Activated CD8-positive, alpha-beta memory T cell treated with anti-CD3 and anti-CD28 coated beads, Interleukin-2, amount 50 U/mL, for 1 hour (primary cell): ENCODE results near the gene INPP5K.
"Not testable (repeated sequence)": the region's sequence is repeated elsewhere in the genome, so short reads cannot be mapped to it uniquely, and the experiment has no call there.

Experiments
- DNase-seq: peaks from one replicate; pipeline ENCODE4 v3.0.0-alpha.2; 2020; ENCODE audit errors: extremely low read depth

Gene INPP5K

DNA sequence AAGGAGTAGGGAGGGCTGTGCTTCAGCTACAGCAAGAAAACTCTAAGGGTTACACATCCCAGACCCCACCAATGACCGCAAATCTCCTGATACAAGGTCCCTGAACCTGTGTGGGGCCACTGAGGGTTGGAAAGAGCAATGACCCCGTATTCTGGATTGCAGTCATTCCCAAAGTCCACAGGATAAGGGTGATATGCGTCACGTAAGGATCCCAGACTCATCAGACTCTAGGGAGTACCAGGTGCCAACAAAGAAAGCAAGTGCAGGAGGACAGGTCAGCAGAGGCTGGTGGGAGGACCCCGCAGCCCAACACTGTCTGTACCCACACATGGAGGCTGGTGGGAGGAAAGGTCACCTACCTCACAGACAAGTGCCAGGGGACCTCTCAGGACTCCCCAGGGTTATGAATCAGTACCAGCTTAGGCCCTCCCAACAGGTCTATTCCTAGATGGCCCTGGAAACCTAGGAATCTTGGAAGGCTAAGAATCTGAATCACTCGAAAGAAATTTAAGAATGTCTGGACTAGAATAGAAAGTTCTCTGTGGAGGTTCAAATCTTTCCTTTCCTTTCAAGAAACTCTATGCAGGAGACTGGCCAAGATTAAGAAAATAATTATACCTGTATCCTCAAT lies 30.0 kb upstream of the INPP5K start:
- DNase-seq: no peak

DNA sequence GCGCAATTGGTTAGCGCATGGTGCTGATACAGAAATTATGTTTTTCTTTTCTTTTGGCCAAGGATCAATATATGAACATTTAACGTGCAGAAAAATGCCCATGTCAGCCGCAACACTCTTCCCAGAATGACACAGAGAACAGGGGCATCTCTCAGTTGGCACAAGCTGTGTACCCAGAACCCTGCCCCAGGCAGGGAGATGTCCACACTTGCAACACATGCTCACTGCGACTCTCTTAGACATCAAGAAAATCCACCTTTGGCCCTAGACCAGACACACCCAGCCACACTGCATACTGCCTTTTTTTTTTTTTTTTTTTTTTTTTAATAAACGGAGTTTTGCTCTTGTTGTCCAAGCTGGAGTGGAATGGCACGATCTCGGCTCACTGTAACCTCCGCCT lies 29.2 kb upstream of the INPP5K start:
- no peak for DNase-seq

DNA sequence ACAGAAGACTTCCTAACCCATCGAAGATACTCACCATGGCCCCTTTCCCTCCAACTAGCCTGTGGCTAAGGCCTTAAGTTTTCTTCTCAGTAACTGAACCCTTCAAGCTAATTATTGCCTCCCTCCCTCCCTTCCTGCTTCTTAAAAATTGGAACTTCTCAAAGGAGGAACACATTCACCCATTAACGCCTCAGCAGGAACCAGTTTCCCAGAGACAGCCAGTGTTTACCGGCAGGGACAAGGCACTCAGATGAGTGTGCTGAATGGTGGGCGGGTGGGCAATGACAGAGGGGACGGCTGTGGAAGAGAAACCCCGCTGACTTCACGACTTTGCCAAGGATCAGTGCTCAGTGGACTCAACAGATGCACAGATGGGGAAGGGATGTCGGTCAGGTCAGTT lies 25.9 kb upstream of the INPP5K start:
- DNase-seq: no peak

DNA sequence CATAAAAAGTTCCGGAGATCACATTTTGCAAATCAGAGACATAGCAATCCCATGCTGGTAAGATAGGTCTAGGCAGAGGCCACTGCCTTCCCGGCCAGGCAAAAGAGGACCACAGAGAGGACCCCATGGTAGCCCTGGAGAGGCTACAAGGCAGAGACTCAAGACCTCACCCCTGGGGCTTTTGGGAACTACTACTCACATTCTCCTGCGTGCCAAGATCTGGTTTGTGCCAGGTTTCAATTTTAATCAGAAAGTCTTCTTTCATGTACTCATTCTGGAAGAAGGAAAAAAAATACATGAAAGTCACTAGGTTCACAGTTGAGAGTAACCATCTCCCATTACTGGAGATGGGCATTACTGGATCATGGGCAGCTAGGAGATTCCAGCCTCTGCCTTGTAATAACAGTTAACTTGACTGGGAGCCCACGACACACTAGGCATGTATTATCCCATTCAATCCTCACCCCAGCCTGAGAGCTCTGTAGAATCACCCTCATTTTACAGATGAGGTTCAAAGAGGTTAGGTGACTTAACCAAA lies 25.0 kb upstream of the INPP5K start:
- no peak for DNase-seq

DNA sequence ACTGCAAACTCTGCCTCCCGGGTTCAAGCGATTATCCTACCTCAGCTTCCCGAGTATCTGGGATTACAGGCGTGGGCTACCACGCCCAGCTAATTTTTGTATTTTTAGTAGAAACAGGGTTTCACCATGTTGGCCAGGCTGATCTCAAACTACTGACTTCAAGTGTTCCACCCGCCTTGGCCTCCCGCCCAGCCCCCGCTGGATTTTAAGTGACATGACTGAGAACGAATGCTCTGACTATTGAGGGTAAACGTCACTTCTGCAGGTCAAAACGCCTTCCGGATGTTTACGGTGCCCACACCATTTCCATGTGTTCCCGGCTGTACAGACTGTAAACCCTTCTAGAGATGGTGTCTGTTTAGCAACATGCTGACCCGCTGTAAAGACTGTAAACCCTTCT lies 23.4 kb upstream of the INPP5K start:
- DNase-seq: no peak

DNA sequence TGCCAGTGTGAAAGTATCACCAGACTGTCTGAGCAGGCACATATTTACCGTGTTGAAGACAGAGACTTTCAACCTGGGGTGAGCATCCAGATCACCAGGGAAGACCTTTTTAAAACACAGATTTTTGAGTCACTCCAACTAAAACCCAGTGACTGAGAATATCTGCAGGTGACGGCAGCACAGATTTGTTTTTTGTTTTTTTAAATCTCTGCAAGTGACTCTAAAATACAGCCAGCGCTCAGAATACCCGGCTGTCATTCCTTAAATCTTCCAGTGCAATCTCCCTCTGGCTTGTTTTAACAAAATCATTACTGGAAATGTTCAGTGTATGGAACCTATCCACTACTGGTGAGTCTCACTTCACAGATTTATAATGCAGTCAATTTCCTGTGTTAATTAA lies 19.3 kb upstream of the INPP5K start:
- no peak for DNase-seq

DNA sequence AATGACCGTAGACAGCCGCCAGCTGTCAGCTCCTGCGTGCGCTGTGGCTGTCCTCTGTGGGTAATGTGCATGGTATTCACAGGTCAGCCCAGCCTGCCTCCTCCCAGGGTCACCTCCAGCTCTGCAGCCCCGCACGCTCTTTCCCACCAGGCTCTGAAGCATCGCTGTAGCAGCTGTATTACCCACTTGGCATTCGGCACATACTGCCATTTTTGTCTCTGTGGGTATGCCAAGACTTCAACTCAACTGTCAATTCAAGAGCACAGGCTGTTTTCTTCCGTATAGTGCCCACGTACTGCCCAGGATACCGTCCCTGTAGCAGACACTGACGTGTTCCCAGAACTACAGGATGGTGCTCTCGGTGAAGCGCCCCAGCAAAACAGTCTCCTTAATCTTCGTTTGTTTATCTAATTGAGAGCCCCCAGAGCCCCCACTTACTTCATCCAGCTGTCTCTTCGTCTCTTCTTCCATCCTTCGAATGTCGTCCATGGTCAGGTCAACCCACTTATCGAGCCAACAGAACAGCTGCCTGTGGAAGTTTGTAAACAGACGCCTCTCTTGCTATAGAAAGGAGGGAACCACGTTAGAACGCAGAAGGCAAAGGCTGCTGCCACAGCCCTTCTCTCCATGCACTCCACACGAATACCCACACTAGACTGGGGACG lies 17.4 kb upstream of the INPP5K start:
- DNase-seq: no peak

DNA sequence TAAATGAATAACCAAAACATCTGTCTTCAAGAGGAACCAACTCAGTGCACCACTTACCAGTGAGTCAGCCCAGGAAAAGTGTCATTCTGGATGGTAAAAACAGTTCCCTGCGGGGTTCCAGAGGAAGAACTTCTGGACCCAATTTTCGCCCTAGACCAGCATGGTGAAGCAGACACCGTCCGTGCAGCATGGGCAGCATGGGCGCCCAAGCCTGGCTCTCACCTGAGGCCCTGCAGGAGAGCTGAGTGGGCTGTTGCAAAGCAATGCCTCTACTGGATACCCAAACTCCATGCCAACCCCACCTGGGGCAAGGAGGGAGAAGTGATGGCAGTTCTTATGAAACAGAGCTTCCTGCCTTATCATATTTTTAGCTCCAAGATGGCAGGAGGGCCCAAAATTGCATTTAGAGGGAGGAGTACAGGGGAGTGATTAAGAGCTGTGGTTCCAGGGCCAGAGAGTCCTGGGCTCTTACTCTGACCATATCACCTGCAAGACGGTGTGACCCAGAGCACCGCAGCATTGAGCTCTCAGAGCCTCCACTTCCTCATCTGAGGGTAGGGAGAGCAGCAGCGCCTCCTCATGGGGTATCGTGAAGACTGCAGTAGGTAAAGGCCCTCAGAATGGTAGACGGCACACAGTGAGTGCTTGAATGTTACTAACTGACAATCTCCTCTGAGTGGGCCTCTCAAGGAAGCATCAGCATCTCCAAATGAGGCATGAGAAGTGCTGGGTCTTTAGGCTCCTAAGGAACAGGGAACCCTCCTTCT lies 16.6 kb upstream of the INPP5K start:
- no peak for DNase-seq

DNA sequence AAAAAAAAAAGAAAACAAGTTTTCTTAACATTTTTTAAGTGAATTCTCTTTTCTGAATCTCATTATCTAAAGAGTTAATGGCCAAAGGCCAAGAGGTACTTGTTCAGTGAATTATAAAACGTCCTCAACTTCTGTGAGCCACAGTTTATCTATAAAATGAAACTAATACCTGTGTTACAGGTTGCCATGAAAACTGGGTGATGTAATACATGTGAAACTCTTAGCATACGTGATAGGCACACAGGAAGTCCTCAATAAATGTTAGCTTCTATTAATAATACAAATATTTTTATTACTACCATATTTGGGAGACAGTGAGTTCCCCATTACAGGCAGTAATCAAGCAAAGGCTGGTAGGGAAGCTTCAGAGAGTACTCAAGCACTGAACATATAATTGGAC lies 13.5 kb upstream of the INPP5K start:
- no peak for DNase-seq

DNA sequence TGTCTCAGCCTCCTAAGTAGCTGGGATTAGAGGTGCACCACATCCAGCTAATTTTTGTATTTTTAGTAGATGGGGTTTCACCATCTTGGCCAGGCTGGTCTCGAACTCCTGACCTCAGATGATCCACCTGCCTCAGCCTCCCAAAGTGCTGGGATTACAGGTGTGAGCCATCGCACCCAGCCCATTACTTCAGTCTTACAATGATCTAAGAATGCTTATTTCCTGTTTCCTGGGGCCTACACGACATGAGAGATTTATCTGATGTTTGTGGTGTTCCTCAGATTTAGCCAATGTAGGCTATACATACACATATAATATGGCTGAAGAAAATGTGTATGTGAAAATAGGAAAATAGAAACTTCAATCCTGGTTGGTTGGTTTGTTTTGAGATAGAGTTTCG lies 10.5 kb upstream of the INPP5K start:
- not testable (repeated sequence) for DNase-seq

DNA sequence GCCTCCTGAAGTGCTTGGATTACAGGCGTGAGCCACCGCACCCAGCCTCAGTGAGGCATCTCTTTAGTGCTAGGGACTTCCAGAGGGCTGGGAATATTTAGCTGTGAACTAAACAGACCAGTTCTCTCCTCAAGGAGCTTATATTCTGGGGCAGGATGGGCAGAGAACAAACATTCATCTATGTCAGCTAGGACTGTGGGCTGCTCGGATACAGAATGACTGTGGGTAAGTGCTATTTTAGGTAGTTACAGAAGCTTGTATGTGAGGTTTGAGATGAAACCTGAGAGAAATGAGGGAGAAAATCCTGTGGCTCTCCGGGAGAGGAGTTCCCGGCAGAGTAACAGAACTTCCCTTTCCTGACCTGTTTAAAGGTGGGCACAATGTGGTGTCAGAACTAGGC lies 6.2 kb upstream of the INPP5K start:
- no peak for DNase-seq

DNA sequence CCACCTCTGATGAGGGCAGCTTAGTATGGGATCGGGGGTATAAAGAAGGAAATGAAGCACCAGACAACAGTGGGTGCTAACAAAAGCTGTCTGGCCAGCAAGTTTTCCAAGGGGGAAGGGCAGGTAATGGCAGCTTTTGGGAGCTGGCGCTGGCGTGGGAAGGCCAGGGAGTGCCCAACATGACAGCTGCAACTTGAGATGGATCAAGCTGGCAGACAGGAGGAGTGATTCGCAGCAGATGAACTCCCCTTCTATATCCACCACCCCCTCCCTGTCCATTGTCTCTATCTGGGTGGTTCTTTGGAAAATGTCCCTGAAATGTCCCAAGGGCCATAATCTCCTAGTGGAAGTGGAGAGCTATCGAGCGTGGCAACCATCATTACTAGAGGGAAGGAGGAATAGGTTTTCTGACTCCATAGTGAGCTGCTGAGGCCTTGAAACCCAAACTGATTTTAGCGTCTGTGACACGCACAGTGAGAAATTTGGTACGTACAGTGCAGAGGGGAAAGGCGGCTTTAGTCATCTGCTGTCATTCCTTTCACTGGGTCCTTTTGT lies 4.8 kb upstream of the INPP5K start:
- no peak for DNase-seq

DNA sequence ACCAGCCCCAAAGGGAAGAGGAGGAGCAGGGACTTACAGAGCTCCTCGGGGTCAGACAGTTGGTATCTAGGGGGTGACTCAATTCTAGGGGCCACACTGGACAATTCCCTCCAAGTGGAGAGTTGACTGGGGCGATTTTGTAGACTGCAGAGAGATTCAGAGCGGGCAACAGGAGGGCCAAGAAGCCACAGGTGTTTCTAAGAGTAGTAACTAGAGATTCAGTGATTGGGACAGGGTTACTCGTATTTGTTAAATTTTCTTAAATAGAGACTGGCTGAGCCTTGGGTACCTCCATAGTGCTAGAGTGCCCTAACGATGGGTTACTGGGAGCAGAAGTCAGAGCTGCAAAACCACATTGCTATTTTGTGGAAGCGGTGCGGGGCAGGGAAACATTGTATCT lies 3.3 kb upstream of the INPP5K start:
- DNase-seq: no peak

DNA sequence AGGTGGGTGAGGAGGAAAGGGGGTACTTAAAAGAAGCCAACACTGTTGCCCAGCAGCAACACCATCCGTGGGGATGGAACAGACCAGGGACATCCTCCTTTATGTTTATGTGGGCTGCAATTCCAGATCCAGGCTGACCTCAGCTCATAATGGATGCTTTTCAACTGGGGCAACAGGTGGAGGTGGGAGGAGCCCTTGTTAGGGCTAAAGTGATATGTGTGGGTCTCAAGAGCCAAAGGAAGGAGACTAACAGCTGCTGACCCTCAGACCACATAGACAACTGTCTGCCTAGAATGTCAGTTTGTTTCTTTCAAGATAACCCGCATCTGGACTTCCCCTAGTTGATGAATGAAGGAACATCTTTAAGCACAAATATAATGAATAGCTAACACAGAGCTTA lies 2.0 kb upstream of the INPP5K start:
- DNase-seq: no peak

DNA sequence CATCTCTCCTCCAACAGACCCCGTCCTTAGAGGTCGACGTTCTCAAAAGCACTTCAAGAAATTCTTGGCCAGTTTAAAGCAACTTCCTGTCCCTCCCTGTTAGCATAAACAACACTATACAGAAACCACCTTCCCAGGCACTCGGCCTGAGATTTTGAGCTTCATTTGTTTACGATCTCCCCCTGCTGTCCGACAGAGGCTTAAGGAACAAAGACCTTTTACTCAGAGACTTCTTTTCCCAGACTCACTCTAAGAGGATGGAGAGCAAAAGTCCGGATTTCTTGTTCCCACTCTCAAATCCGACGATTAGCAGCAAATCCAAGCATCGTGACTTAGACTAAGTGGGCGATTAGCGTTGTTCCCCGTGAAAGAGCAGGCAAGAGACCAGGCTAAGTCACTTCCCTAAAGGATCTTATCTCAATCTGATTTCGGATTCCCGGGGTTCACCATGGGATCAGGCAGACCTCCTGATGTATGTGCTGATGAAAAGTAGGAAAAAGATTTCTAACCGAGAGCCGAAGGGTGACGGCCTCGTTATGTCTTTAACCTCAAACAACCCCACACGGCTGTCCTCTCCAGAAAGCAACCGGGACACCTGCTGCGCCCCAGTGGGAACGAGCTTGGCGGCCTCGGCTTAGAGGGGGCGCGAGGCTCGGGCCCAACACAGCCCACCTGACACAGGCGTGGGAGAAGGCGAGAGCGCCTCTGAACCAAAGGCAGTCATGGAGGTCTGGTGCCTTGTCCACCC lies 598 bp downstream of the INPP5K start:
- no peak for DNase-seq

DNA sequence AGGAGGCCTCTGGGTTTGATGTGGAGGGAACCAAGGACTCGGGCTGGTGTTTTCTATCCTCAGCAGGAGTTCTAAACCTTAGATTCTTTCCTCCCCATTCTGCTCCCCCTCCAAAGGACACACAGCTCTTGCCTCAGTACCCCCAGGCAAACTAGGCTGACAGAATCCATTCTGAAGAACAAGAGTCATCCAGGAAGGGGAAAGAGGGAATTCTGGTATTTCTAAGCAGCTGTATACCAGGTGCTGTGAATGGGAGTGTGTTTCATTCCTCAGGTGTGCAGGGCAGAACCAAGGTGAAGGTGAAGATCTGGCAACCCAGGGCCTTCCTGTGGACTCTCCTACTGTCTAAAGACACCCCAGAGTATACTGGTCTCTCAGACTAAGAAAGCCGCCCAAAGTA lies 4.1 kb downstream of the INPP5K start:
- DNase-seq: no peak

DNA sequence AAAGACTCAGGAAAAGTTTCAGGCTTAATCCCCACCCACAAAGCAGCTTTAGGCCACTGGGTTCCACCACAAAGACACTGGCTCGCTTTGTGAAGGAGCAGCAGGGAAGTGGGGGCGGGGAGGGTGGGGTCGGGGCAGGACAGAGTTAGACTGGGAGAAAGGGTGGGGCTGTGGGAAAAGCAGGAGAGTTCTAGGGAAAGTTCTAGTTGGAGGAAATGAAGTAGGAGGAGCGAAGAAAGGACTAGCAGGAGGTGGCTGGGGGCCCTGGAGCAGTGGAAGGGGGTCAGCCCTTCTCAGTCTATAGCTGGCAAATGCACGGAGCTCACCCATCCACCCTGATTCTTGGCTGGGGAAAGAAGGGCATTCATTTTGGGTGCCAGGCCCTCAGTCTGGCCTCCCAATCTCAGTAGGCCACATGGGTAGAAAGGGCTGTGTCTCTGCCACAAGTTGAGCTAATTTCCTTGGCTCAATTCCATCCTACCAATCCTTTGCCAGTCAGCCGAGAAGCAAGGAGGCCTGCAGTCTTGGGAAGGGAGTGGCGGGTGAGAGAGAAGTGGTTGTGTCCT lies 4.6 kb downstream of the INPP5K start:
- no peak for DNase-seq

DNA sequence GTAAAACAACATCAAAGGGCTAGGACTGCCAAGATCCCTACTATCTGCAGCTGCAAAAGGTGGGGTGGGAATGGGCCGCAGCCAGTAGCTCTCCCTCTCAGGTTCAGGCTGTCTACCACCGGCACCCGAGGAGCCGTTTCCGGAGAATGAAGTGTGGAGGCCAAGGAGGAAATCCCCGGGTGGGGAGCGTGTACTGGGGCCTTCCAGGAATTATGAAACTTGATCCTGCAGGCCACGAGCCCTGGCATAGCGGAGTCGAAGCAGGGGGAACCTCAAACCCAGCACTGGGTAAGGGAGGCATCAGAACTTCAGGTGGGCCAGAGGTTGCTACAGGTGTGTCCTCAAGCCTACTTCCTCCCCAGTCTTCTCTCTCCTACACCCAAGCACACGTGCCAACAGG lies 5.1 kb downstream of the INPP5K start:
- DNase-seq: no peak

DNA sequence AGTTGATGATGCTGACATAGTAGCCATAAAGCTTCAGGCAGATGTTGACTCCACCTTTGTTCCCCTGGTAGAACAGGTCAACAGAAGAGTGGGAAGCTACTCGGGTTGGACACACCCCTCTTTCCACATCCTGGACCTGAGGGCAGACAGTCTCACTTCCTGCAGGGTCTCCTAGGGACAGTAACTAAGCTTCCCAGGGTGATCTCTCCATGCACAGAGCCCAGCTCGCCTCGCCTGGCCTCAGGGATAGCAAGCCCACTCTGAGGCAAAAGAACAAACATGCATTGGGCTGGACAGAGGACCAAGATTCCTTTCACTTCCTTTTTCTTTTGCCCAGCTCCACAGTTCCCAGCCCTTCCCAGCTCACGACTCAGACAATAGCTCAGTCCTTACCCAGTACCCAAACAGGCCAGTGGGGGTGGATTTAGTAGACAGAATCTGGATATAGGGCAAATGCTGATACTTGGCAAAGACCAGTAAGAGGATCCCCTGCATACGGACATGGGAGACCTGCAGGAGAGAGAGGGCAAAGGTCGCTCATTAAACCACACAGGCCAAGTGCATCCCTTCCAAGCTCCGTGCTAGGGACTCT lies 7.0 kb downstream of the INPP5K start:
- no peak for DNase-seq

DNA sequence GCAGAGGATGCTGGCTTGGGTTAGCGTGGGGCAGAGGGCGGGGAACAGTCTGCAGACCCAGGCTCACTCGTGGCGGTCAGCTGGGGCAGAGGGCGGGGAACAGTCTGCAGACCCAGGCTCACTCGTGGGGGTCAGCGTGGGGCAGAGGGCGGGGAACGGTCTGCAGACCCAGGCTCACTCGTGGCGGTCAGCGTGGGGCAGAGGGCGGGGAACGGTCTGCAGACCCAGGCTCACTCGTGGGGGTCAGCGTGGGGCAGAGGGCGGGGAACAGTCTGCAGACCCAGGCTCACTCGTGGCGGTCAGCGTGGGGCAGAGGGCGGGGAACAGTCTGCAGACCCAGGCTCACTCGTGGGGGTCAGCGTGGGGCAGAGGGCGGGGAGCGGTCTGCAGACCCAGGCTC lies 7.7 kb downstream of the INPP5K start:
- DNase-seq: not testable (repeated sequence)

DNA sequence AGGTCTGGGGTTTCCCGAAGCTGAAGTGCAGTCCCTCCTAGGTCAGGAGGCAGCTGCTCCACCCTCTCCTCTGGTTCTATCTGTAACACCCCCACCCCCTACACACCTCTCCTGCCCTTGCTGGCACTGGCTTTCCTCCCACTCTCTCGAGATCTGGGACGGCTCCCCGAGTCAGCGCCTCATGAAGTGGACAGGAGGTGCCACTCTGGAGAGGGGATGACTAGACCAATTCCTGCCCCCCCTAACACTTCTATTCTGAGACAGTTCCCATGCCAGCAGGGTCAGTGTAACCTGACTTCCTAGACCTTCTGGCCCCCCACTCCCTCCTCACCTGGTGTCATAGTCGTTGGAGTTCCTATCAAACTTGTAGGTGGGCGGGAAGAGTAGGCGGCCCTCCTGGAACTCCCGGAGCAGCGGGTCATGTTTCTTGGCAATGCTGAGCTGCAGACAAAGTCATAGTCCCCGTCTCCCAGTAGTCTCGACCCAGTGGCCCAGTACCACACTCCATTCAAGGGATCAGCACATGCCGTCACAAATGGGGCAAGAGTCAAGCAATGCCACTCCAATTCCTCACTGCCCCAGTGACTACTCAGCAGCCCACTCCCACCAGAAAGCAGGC lies 9.7 kb downstream of the INPP5K start:
- DNase-seq: no peak
